Panc1 (cell line): ENCODE data around the gene LSS.

ENCODE experiments used
- CTCF ChIP-seq: fragments of 450-650 bp; IDR thresholded peaks from 2 replicates; pipeline ENCODE4 v1.5.1; 2017; ENCODE audit warnings: mild to moderate bottlenecking
- POLR2AphosphoS5 ChIP-seq: IDR thresholded peaks from 2 replicates; pipeline ENCODE4 v1.6.1; 2012; ENCODE audit warnings: mild to moderate bottlenecking, low read depth, low read length, moderate library complexity

- no peak for TF ChIP-seq CTCF
- TF ChIP-seq POLR2AphosphoS5, result no peak
Measured at GRCh38 chr21:46165098-46165497, 63.5 kb downstream of the LSS start.
